ENCODE measurements around the gene SEC31B.

SEC31B gene

GRCh38 chr10:100565206-100565985 is 45.7 kb upstream of the SEC31B start:
- TF ChIP-seq, protein P1, sequence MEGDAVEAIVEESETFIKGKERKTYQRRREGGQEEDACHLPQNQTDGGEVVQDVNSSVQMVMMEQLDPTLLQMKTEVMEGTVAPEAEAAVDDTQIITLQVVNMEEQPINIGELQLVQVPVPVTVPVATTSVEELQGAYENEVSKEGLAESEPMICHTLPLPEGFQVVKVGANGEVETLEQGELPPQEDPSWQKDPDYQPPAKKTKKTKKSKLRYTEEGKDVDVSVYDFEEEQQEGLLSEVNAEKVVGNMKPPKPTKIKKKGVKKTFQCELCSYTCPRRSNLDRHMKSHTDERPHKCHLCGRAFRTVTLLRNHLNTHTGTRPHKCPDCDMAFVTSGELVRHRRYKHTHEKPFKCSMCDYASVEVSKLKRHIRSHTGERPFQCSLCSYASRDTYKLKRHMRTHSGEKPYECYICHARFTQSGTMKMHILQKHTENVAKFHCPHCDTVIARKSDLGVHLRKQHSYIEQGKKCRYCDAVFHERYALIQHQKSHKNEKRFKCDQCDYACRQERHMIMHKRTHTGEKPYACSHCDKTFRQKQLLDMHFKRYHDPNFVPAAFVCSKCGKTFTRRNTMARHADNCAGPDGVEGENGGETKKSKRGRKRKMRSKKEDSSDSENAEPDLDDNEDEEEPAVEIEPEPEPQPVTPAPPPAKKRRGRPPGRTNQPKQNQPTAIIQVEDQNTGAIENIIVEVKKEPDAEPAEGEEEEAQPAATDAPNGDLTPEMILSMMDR (IDR thresholded peaks at IDR 0.05; ENCODE audit: low read depth, low read length), result no peak
- Histone ChIP-seq H3K4me3 (ENCODE audit: low read depth, low read length) (no peak overlapping the region), H3K9me3 (no peaks in the 10 kb centered on the region), H3K36me3 (no peaks in the 10 kb centered on the region), H3K27me3 (peaks cover 6% of the 10 kb centered on the region; the same call in 1 of the 2 replicates), H3K4me1 (no peaks in the 10 kb centered on the region)
- DNase-seq, result no peak

DNA sequence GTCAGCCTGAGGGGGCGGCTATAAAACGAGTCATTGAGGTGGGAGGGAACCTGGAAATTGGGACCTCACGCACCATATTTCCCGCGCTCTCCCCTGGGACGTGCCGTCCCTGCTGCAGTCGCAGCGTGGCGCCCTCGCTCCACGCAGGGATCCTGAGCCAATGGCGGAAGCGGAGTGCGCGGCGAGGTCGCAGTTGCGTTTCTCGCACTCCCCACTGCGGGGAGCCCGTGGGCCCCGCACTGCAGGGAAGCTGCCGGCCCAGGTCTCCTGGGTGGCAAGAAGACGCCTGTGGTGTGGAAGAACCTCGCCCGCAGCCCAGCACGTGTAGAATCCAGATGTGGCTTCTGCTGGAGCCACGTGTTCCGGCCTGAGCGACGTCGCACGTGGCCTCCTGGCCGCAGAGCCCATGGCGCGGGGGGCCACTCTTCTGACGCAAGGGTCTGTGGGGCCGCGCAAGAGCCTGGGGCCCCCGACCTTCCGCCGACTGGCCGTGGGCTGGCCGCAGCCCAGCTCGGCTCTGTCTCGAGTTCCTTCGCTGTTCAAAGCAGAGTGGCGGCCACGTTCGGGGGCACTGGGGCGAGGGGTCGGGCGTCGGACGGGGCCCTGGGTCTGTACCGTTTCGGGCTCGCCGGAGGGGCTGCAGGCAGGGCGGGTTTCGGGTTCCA is 42.5 kb upstream of the SEC31B start:
- no peaks in the 10 kb centered on the region for H3K4me1 ChIP-seq
- TF ChIP-seq, protein P1 (IDR thresholded peaks at IDR 0.05; ENCODE audit: low read depth, low read length), result peak; percentile 99
- H3K36me3 ChIP-seq, result no peaks in the 10 kb centered on the region
- peaks cover 6% of the 10 kb centered on the region; the same call in 1 of the 2 replicates for H3K27me3 ChIP-seq
- peak; percentile 89 for DNase-seq
- H3K4me3 ChIP-seq (ENCODE audit: low read depth, low read length), result no peak overlapping the region
- H3K9me3 ChIP-seq, result no peaks in the 10 kb centered on the region

- Histone ChIP-seq H3K9me3 (no peaks in the 10 kb centered on the region), H3K4me3 (ENCODE audit: low read depth, low read length) (no peak overlapping the region), H3K27me3 (peaks cover 6% of the 10 kb centered on the region; the same call in 1 of the 2 replicates), H3K36me3 (no peaks in the 10 kb centered on the region), H3K4me1 (no peaks in the 10 kb centered on the region)
- DNase-seq, result no peak
- TF ChIP-seq, protein P1 (IDR thresholded peaks at IDR 0.05; ENCODE audit: low read depth, low read length), result no peak
Measured at GRCh38 chr10:100561005-100561404, 41.3 kb upstream of the SEC31B start.

- Histone ChIP-seq H3K4me3 (ENCODE audit: low read depth, low read length) (no peak overlapping the region), H3K9me3 (no peaks in the 10 kb centered on the region), H3K4me1 (no peaks in the 10 kb centered on the region), H3K27me3 (peaks cover 6% of the 10 kb centered on the region; the same call in 1 of the 2 replicates), H3K36me3 (no peaks in the 10 kb centered on the region)
- TF ChIP-seq, protein P1 (IDR thresholded peaks at IDR 0.05; ENCODE audit: low read depth, low read length), result no peak
- no peak for DNase-seq
Measured at GRCh38 chr10:100560248-100560647, 40.6 kb upstream of the SEC31B start.

GRCh38 chr10:100554902-100555301 is 35.2 kb upstream of the SEC31B start:
- Histone ChIP-seq H3K9me3 (no peaks in the 10 kb centered on the region), H3K36me3 (no peaks in the 10 kb centered on the region), H3K4me1 (no peaks in the 10 kb centered on the region), H3K27me3 (no peaks in the 10 kb centered on the region), H3K4me3 (ENCODE audit: low read depth, low read length) (no peak overlapping the region)
- no peak for DNase-seq
- TF ChIP-seq, protein P1 (IDR thresholded peaks at IDR 0.05; ENCODE audit: low read depth, low read length), result no peak

GRCh38 chr10:100553929-100554328 is 34.3 kb upstream of the SEC31B start:
- no peaks in the 10 kb centered on the region for H3K36me3 ChIP-seq
- no peak overlapping the region for H3K4me3 ChIP-seq (ENCODE audit: low read depth, low read length)
- DNase-seq, result no peak
- H3K4me1 ChIP-seq, result no peaks in the 10 kb centered on the region
- H3K9me3 ChIP-seq, result no peaks in the 10 kb centered on the region
- TF ChIP-seq, protein P1 (IDR thresholded peaks at IDR 0.05; ENCODE audit: low read depth, low read length), result no peak
- no peaks in the 10 kb centered on the region for H3K27me3 ChIP-seq
